GM12878 (cell line): ENCODE measurements around the gene NAALADL2. TPM values are rescaled to one million over a fixed set of nuclear protein-coding genes. Genes with fewer than 3 reads are reported as not detected.

Experiments used
- ATAC-seq: fragments of 200-7000 bp; cut with Tn5 transposase; 3 replicates; pipeline ENCODE4 v1.9.1; 2020; ENCODE audit warnings: mild to moderate bottlenecking, moderate library complexity
- BruUV-seq: library from RNA; stranded (reverse); fragments of 400-500 nt; replicated peaks from 2 replicates; lab custom pipeline; 2021; lab: Mats Ljungman, UMichigan
- CTCF ChIA-PET: fragments of 300-600 bp; sonication (Branson Sonifier 250); formaldehyde crosslinking; extraction: SDS; loops from one replicate; lab custom pipeline; 2021; ENCODE audit warnings: inconsistent platforms; lab: Yijun Ruan, JAX
- POLR2A ChIA-PET: fragments of 350-600 bp; formaldehyde crosslinking; extraction: SDS; loops from one replicate; lab custom pipeline; 2021; ENCODE audit warnings: inconsistent platforms; lab: Charles Lee
- RAD21 ChIA-PET: fragments of 300-600 bp; sonication (Branson Sonifier 250); formaldehyde crosslinking; loops from one replicate; lab custom pipeline; 2023; ENCODE audit warnings: antibody characterized with exemption; ENCODE audit not compliant: unreplicated experiment; lab: Charles Lee
- SMC1A ChIA-PET: fragments of 300-600 bp; sonication (Branson Sonifier 250); formaldehyde crosslinking; loops from one replicate; lab custom pipeline; 2023; ENCODE audit not compliant: unreplicated experiment, uncharacterized antibody; lab: Charles Lee
- DNase-seq: peaks from one replicate; pipeline ENCODE4 v3.0.0-alpha.2; 2011; ENCODE audit warnings: low read depth, low spot score
- FAIRE-seq: peaks from 3 replicates; lab custom pipeline; 2011; peaks lifted over from hg19 to GRCh38; lab: Jason Lieb, UNC
- H2AFZ ChIP-seq: 2 replicates; pipeline ENCODE4 v1.6.0; 2011; ENCODE audit warnings: low read depth, low read length, control low read depth; ENCODE audit not compliant: control insufficient read depth
- H3K27ac ChIP-seq: 2 replicates; pipeline ENCODE4 v1.5.1; 2011; ENCODE audit warnings: control low read depth; ENCODE audit not compliant: control insufficient read depth, insufficient read depth
- H3K27me3 ChIP-seq, 2 experiments: replicated peaks in 1 of 2; 2 replicates each; pipeline versions ENCODE4 v1.6.0 to v1.6.1; 2011; ENCODE audit warnings: low read length in 1 of 2; ENCODE audit not compliant: control insufficient read depth in 2 of 2, insufficient read depth in 2 of 2
- H3K36me3 ChIP-seq, 2 experiments: 2 replicates each; pipeline ENCODE4 v1.5.1; 2011; ENCODE audit warnings: low read length in 1 of 2; ENCODE audit not compliant: control insufficient read depth in 2 of 2, insufficient read depth in 2 of 2
- H3K4me1 ChIP-seq: 2 replicates; pipeline ENCODE4 v1.6.1; 2011; ENCODE audit warnings: mild to moderate bottlenecking, low read length, moderate library complexity, mixed read lengths; ENCODE audit not compliant: control insufficient read depth, insufficient read depth
- H3K4me2 ChIP-seq: 2 replicates; pipeline ENCODE4 v1.6.0; 2011; ENCODE audit warnings: control low read depth; ENCODE audit not compliant: control insufficient read depth, insufficient read depth
- H3K4me3 ChIP-seq: fragments of 200-600 bp; sonication (generic); 2 replicates; pipeline ENCODE4 v1.5.1; 2016
- H3K79me2 ChIP-seq: 2 replicates; pipeline ENCODE4 v1.6.0; 2011; ENCODE audit warnings: low read length; ENCODE audit not compliant: control insufficient read depth, insufficient read depth
- H3K9ac ChIP-seq: 2 replicates; pipeline ENCODE4 v1.8.0; 2011; ENCODE audit warnings: low read length, control low read depth, mixed read lengths; ENCODE audit not compliant: control insufficient read depth, insufficient read depth
- H3K9me3 ChIP-seq: replicated peaks from 3 replicates; pipeline ENCODE4 v1.5.1; 2011; ENCODE audit warnings: mild to moderate bottlenecking, low read length; ENCODE audit not compliant: control insufficient read depth, insufficient read depth
- H4K20me1 ChIP-seq: 2 replicates; pipeline ENCODE4 v1.6.0; 2011; ENCODE audit not compliant: control insufficient read depth, insufficient read depth
- ATF7 ChIP-seq: fragments of 450-650 bp; IDR thresholded peaks from 2 replicates; pipeline ENCODE4 v1.6.1; 2016; ENCODE audit warnings: low read depth, mild to moderate bottlenecking
- BACH1 ChIP-seq: fragments of 450-650 bp; IDR thresholded peaks from 2 replicates; pipeline ENCODE4 v1.6.1; 2017; ENCODE audit warnings: mild to moderate bottlenecking, borderline replicate concordance
- CBX5 ChIP-seq: sonication (generic); IDR thresholded peaks from 2 replicates; pipeline ENCODE4 v1.6.1; 2016; ENCODE audit warnings: low read depth, moderate library complexity, mild to moderate bottlenecking, inconsistent platforms
- FOXM1 ChIP-seq: IDR thresholded peaks from 2 replicates; pipeline ENCODE4 v1.6.1; 2012; ENCODE audit warnings: low read depth, mild to moderate bottlenecking, inconsistent platforms, low read length, moderate library complexity
- IKZF2 ChIP-seq, 2 experiments: fragments of 450-650 bp; IDR thresholded peaks; 2 replicates each; pipeline ENCODE4 v1.6.1; 2017; ENCODE audit warnings: mild to moderate bottlenecking in 2 of 2, moderate library complexity in 2 of 2
- MEF2B ChIP-seq: fragments of 450-650 bp; IDR thresholded peaks from 2 replicates; pipeline ENCODE4 v1.6.1; 2018; ENCODE audit warnings: mild to moderate bottlenecking, moderate library complexity; ENCODE audit not compliant: partially characterized antibody, poor library complexity, severe bottlenecking
- MTA3 ChIP-seq: IDR thresholded peaks from 2 replicates; pipeline ENCODE4 v1.6.1; 2012; ENCODE audit warnings: low read length, inconsistent platforms, borderline replicate concordance
- SIX5 ChIP-seq: IDR thresholded peaks from 2 replicates; pipeline ENCODE4 v1.6.1; 2011; ENCODE audit warnings: mild to moderate bottlenecking, low read depth, low read length, moderate library complexity; ENCODE audit not compliant: severe bottlenecking
- STAT3 ChIP-seq: IDR thresholded peaks from 2 replicates; pipeline ENCODE4 v1.6.1; 2011; ENCODE audit warnings: low read depth, low read length, improper control_type of control experiment
- TAF1 ChIP-seq: IDR thresholded peaks from 2 replicates; pipeline ENCODE4 v1.6.1; 2011; ENCODE audit warnings: mild to moderate bottlenecking, low read depth, low read length, borderline replicate concordance
- ZNF384 ChIP-seq: IDR thresholded peaks from 2 replicates; pipeline ENCODE4 v1.6.1; 2012; ENCODE audit warnings: low read depth, mild to moderate bottlenecking, low read length, improper control_type of control experiment, borderline replicate concordance
- WGBS: methylation state at CpG from one replicate; pipeline ENCODE4 v1.1.6; 2016; ENCODE audit warnings: low lambda C conversion rate; ENCODE audit not compliant: insufficient replicate concordance, insufficient coverage; ENCODE audit errors: missing lambda C conversion rate; 5-methylcytosine and 5-hydroxymethylcytosine counted together
- in situ Hi-C: fragments of 300-500 bp; cut with MboI; formaldehyde crosslinking; loops from 9 replicates; pipeline ENCODE4 v1.14.3; 2018; ENCODE audit warnings: mixed read lengths
- intact Hi-C: fragments of 100-400 bp; cut with micrococcal nuclease; formaldehyde crosslinking; loops from one replicate; pipeline ENCODE4 v1.14.2; 2022; ENCODE audit not compliant: unreplicated experiment
- polyA plus RNA-seq, 11 experiments: library from polyadenylated mRNA; depleted of rRNA in 4 of 11; unstranded in 6 of 11; stranded (reverse) in 5 of 11; fragments of >200 nt; fragmentation: Nextera tagmentation in 4 of 11; fragmentation: Illumina TruSeq in 1 of 11; extraction: Ambion mirVana in 4 of 11; extraction: Trizol in 1 of 11; gene quantifications; 1 replicate in 1 of 11; 2 replicates in 10 of 11; pipeline versions ENCODE4 v1.2.1 to v1.2.3, GENCODE V29; 2011 to 2016; ENCODE audit warnings: inconsistent platforms in 2 of 11, missing spikeins in 2 of 11, low read depth in 1 of 11
- total RNA-seq, 4 experiments: library from RNA; depleted of rRNA in 3 of 4; stranded (reverse); fragments of >200 nt in 3 of 4; fragmentation: Illumina TruSeq in 1 of 4; extraction: Trizol in 1 of 4; gene quantifications; 2 replicates each; pipeline versions ENCODE4 v1.2.1 to v1.2.3, GENCODE V29; 2013 to 2021
- TF ChIP-seq, protein P1 (sequence below): fragments of 450-650 bp; IDR thresholded peaks from 2 replicates; pipeline ENCODE4 v1.6.1; 2017; ENCODE audit warnings: borderline replicate concordance
- TF ChIP-seq, protein P2 (sequence below): fragments of 450-650 bp; IDR thresholded peaks from 2 replicates; pipeline ENCODE4 v1.6.1; 2017; ENCODE audit warnings: low read depth, mild to moderate bottlenecking, moderate library complexity
- TF ChIP-seq, protein P3 (sequence below): IDR thresholded peaks from 2 replicates; pipeline ENCODE4 v1.6.1; 2012; ENCODE audit warnings: low read depth, low read length, improper control_type of control experiment

NAALADL2 gene
- total and polyA plus RNA-seq, 10 of the 15 experiments (the other 5 are each of a cell fraction or from before 2014, with no cell fraction given): 0.06 to 10.8 (median 0.46) TPM

DNA sequence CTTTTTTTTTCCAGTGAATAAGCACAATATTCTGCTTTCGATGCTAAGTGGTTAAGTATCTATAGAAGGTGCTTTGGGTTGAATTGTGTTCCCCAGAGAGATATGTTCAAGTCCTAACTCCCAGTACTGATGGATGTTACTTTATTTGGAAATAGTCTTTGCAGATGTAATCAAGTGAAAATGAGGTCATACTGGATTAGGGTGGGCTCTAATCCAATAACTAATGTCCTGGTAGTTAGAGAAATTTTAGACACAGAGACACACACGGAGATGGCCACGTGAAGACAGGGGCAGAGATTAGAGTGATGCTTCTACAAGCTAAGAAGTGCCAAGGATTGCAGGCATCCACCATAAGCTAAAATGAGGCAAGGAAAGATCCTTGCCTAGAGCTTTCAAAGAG, 662.3 kb downstream of the NAALADL2 start:
- no peaks in the 10 kb centered on the region for H3K79me2 ChIP-seq
- no peak overlapping the region for H3K4me2 ChIP-seq
- ChIA-PET CTCF (interaction anchor here (1.7 kb wide), 1 partner anchor 246 kb away, joined by 3 read pairs; no protein-coding TSS in a partner anchor), POLR2A (no interaction called here), SMC1A (no interaction called here), RAD21 (no interaction called here)
- no peaks in the 10 kb centered on the region; the same call in 2 of the 3 replicates for H3K9me3 ChIP-seq
- H3K36me3 ChIP-seq: no peaks in the 10 kb centered on the region
- no peaks in the 10 kb centered on the region for H3K4me1 ChIP-seq
- in situ Hi-C loops: no loop called here
- no peak overlapping the region for H3K9ac ChIP-seq
- no peak overlapping the region for H2AFZ ChIP-seq
- DNase-seq (no peak), FAIRE-seq (no peak), ATAC-seq (no peak)
- no TSS peak for BruUV-seq
- TF ChIP-seq MEF2B (no peak), TAF1 (no peak), IKZF2 (IDR thresholded peaks at IDR 0.05) (no peak), SIX5 (no peak), FOXM1 (no peak), STAT3 (no peak), CBX5 (no peak), MTA3 (no peak), ZNF384 (no peak), ATF7 (no peak), BACH1 (no peak)
- TF ChIP-seq, protein P1, sequence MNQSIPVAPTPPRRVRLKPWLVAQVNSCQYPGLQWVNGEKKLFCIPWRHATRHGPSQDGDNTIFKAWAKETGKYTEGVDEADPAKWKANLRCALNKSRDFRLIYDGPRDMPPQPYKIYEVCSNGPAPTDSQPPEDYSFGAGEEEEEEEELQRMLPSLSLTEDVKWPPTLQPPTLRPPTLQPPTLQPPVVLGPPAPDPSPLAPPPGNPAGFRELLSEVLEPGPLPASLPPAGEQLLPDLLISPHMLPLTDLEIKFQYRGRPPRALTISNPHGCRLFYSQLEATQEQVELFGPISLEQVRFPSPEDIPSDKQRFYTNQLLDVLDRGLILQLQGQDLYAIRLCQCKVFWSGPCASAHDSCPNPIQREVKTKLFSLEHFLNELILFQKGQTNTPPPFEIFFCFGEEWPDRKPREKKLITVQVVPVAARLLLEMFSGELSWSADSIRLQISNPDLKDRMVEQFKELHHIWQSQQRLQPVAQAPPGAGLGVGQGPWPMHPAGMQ: no peak
- TF ChIP-seq, protein P2, sequence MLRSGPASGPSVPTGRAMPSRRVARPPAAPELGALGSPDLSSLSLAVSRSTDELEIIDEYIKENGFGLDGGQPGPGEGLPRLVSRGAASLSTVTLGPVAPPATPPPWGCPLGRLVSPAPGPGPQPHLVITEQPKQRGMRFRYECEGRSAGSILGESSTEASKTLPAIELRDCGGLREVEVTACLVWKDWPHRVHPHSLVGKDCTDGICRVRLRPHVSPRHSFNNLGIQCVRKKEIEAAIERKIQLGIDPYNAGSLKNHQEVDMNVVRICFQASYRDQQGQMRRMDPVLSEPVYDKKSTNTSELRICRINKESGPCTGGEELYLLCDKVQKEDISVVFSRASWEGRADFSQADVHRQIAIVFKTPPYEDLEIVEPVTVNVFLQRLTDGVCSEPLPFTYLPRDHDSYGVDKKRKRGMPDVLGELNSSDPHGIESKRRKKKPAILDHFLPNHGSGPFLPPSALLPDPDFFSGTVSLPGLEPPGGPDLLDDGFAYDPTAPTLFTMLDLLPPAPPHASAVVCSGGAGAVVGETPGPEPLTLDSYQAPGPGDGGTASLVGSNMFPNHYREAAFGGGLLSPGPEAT: no peak
- TF ChIP-seq, protein P3, sequence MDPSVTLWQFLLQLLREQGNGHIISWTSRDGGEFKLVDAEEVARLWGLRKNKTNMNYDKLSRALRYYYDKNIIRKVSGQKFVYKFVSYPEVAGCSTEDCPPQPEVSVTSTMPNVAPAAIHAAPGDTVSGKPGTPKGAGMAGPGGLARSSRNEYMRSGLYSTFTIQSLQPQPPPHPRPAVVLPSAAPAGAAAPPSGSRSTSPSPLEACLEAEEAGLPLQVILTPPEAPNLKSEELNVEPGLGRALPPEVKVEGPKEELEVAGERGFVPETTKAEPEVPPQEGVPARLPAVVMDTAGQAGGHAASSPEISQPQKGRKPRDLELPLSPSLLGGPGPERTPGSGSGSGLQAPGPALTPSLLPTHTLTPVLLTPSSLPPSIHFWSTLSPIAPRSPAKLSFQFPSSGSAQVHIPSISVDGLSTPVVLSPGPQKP: no peak
- H4K20me1 ChIP-seq: no peaks in the 10 kb centered on the region
- H3K4me3 ChIP-seq: no peak overlapping the region
- intact Hi-C loops: no loop called here
- H3K27me3 ChIP-seq: no peaks in the 10 kb centered on the region
- H3K27ac ChIP-seq: no peak overlapping the region
- 33% methylated on average over 3 of the region's 3 CpGs for WGBS
